ENCODE results near the gene SEH1L.
"Not testable (repeated sequence)": the region's sequence is repeated elsewhere in the genome, so short reads cannot be mapped to it uniquely, and the experiment has no call there.

- not testable (repeated sequence) for TF ChIP-seq EZH2 (IDR thresholded peaks at IDR 0.05; ENCODE audit: borderline replicate concordance, low read length); CTCF (IDR thresholded peaks at IDR 0.05; ENCODE audit: low read length)
Observed at GRCh38 chr18:12980065-12980464, 32.3 kb downstream of the SEH1L start.
